HFFc6 (cell line): ENCODE results near the gene DACH1. TPM values are rescaled to one million over a fixed set of nuclear protein-coding genes. Genes with fewer than 3 reads are reported as not detected.

Experiments
- DNase-seq: peaks from one replicate; pipeline ENCODE4 v3.0.0-alpha.2; 2018
- H3K27ac Mint-ChIP-seq: 2 replicates; pipeline ENCODE4 v1.8.0; 2020; ENCODE audit warnings: mild to moderate bottlenecking, mixed read lengths
- H3K27me3 Mint-ChIP-seq: 2 replicates; pipeline ENCODE4 v1.8.0; 2021; ENCODE audit warnings: mild to moderate bottlenecking, moderate library complexity, mixed read lengths; ENCODE audit not compliant: insufficient read depth
- H3K36me3 Mint-ChIP-seq: 2 replicates; pipeline ENCODE4 v1.8.0; 2021; ENCODE audit warnings: low read depth, mixed read lengths
- H3K4me1 Mint-ChIP-seq: 2 replicates; pipeline ENCODE4 v1.8.0; 2020; ENCODE audit warnings: low read depth, mixed read lengths
- H3K4me3 Mint-ChIP-seq: 2 replicates; pipeline ENCODE4 v1.8.0; 2020; ENCODE audit warnings: mild to moderate bottlenecking, moderate library complexity, mixed read lengths
- H3K9me3 Mint-ChIP-seq: 2 replicates; pipeline ENCODE4 v1.8.0; 2020; ENCODE audit warnings: mild to moderate bottlenecking, mixed read lengths
- CTCF ChIP-seq: fragments of 200-600 bp; sonication (generic); IDR thresholded peaks from 2 replicates; pipeline ENCODE4 v1.5.0; 2021; ENCODE audit warnings: antibody characterized with exemption, mild to moderate bottlenecking
- total RNA-seq, 6 experiments: library from RNA; stranded (reverse); fragmentation: NEBNext Ultra II Directional; extraction: Animal tissue kit (Norgen Biotek cat#: 25700); gene quantifications; 2 replicates in 1 of 6; 3 replicates in 5 of 6; pipeline ENCODE4 v1.2.3, GENCODE V29; 2021

Gene DACH1
- total RNA-seq, 6 experiments from 2014 or later, result not detected

GRCh38 chr13:71454509-71454908, 412.5 kb downstream of the DACH1 start:
- Mint-ChIP-seq H3K27me3 (no peaks in the 10 kb centered on the region), H3K27ac (no peak overlapping the region), H3K4me1 (no peaks in the 10 kb centered on the region), H3K4me3 (no peak overlapping the region), H3K36me3 (no peaks in the 10 kb centered on the region), H3K9me3 (peaks cover 28% of the 10 kb centered on the region)
- TF ChIP-seq CTCF, result no peak
- no peak for DNase-seq

GRCh38 chr13:71448080-71448630, 418.8 kb downstream of the DACH1 start:
- no peak for TF ChIP-seq CTCF
- Mint-ChIP-seq H3K36me3 (peaks cover 3% of the 10 kb centered on the region; the same call in 1 of the 2 replicates), H3K4me3 (no peak overlapping the region), H3K27me3 (no peaks in the 10 kb centered on the region; the same call in 1 of the 2 replicates), H3K4me1 (no peaks in the 10 kb centered on the region), H3K27ac (no peak overlapping the region), H3K9me3 (peaks cover 14% of the 10 kb centered on the region)
- no peak for DNase-seq

GRCh38 chr13:71437704-71438103, 429.3 kb downstream of the DACH1 start:
- DNase-seq, result no peak
- no peaks in the 10 kb centered on the region for H3K4me1 Mint-ChIP-seq
- H3K36me3 Mint-ChIP-seq, result no peaks in the 10 kb centered on the region
- TF ChIP-seq CTCF, result no peak
- peaks cover 24% of the 10 kb centered on the region for H3K9me3 Mint-ChIP-seq
- no peaks in the 10 kb centered on the region for H3K27me3 Mint-ChIP-seq
- H3K4me3 Mint-ChIP-seq, result no peak overlapping the region
- no peak overlapping the region for H3K27ac Mint-ChIP-seq

- no peak for TF ChIP-seq CTCF
- no peak overlapping the region for H3K4me3 Mint-ChIP-seq
- peaks cover 38% of the 10 kb centered on the region for H3K9me3 Mint-ChIP-seq
- H3K36me3 Mint-ChIP-seq, result no peaks in the 10 kb centered on the region; the same call in 1 of the 2 replicates
- no peaks in the 10 kb centered on the region for H3K4me1 Mint-ChIP-seq
- no peak overlapping the region for H3K27ac Mint-ChIP-seq
- no peak for DNase-seq
- no peaks in the 10 kb centered on the region for H3K27me3 Mint-ChIP-seq
Observed at GRCh38 chr13:71430681-71431080, 436.3 kb downstream of the DACH1 start.

- no peak for DNase-seq
- no peaks in the 10 kb centered on the region for H3K27me3 Mint-ChIP-seq
- H3K4me1 Mint-ChIP-seq, result no peaks in the 10 kb centered on the region
- no peak for TF ChIP-seq CTCF
- H3K36me3 Mint-ChIP-seq, result no peaks in the 10 kb centered on the region
- no peak overlapping the region for H3K27ac Mint-ChIP-seq
- peaks cover 68% of the 10 kb centered on the region for H3K9me3 Mint-ChIP-seq
- no peak overlapping the region for H3K4me3 Mint-ChIP-seq
Observed at GRCh38 chr13:71417205-71417604, 449.8 kb downstream of the DACH1 start.

- TF ChIP-seq CTCF, result no peak
- no peaks in the 10 kb centered on the region for H3K4me1 Mint-ChIP-seq
- H3K27ac Mint-ChIP-seq, result no peak overlapping the region
- H3K27me3 Mint-ChIP-seq, result no peaks in the 10 kb centered on the region
- no peaks in the 10 kb centered on the region for H3K36me3 Mint-ChIP-seq
- H3K9me3 Mint-ChIP-seq, result peaks cover 35% of the 10 kb centered on the region
- no peak for DNase-seq
- no peak overlapping the region for H3K4me3 Mint-ChIP-seq
Observed at GRCh38 chr13:71412231-71412630, 454.8 kb downstream of the DACH1 start.
